A549 (cell line): ENCODE data around the gene ADAT1. TPM values are rescaled to one million over a fixed set of nuclear protein-coding genes. Genes with fewer than 3 reads are reported as not detected.

Experiments
- ATAC-seq, 2 experiments: fragments of 200-7000 bp in 1 of 2; fragments of >200 bp in 1 of 2; cut with Nextera tagmentation in 1 of 2; cut with Tn5 transposase in 1 of 2; 3 replicates each; pipeline versions ENCODE4 v1.8.0 to v1.9.1; 2018 to 2020; ENCODE audit warnings: mild to moderate bottlenecking in 1 of 2, moderate library complexity in 1 of 2
- CTCF ChIA-PET: fragments of 300-600 bp; sonication (Branson Sonifier 250); formaldehyde crosslinking; extraction: SDS; loops from one replicate; lab custom pipeline; 2021; ENCODE audit warnings: antibody characterized with exemption, inconsistent platforms; lab: Yijun Ruan, JAX
- POLR2A ChIA-PET: fragments of 350-600 bp; formaldehyde crosslinking; extraction: SDS; loops from one replicate; lab custom pipeline; 2021; ENCODE audit warnings: antibody characterized with exemption, inconsistent platforms; lab: Yijun Ruan, JAX
- DNase-seq, 2 experiments: peaks; one replicate each; pipeline versions ENCODE4 v3.0.0 to v3.0.0-alpha.2; 2011 to 2016; ENCODE audit warnings: low read depth in 1 of 2, low spot score in 1 of 2
- FAIRE-seq: peaks from 2 replicates; lab custom pipeline; 2011; peaks lifted over from hg19 to GRCh38; lab: Jason Lieb, UNC
- H3K27ac ChIP-seq, 2 experiments: fragments of >200 bp; sonication (Bioruptor Twin); formaldehyde crosslinking; 3 replicates each; pipeline ENCODE4 v1.5.1; 2016 to 2017
- H3K4me1 ChIP-seq: fragments of >200 bp; sonication (Bioruptor Twin); formaldehyde crosslinking; 3 replicates; pipeline ENCODE4 v1.6.1; 2016
- H3K4me2 ChIP-seq: fragments of >200 bp; sonication (Bioruptor Twin); formaldehyde crosslinking; 3 replicates; pipeline ENCODE4 v1.6.1; 2016
- H3K4me3 ChIP-seq: fragments of >200 bp; sonication (Bioruptor Twin); formaldehyde crosslinking; 3 replicates; pipeline ENCODE4 v1.5.1; 2016
- H3K9me3 ChIP-seq: fragments of >200 bp; sonication (Bioruptor Twin); formaldehyde crosslinking; 3 replicates; pipeline ENCODE4 v1.6.1; 2016
- CBX2 ChIP-seq: fragments of 200-600 bp; sonication (generic); IDR thresholded peaks from 2 replicates; pipeline ENCODE4 v1.6.1; 2016; ENCODE audit warnings: low read depth, mild to moderate bottlenecking, borderline replicate concordance
- CBX8 ChIP-seq: fragments of 200-600 bp; sonication (generic); IDR thresholded peaks from 2 replicates; pipeline ENCODE4 v1.6.1; 2016
- EP300 ChIP-seq, 2 experiments: fragments of >200 bp; sonication (Bioruptor Twin); formaldehyde crosslinking; IDR thresholded peaks; 2 replicates in 1 of 2; 3 replicates in 1 of 2; pipeline ENCODE4 v1.6.1; 2016 to 2017
- ESRRA ChIP-seq: fragments of 150-350 bp; IDR thresholded peaks from 2 replicates; pipeline ENCODE4 v1.6.1; 2014; ENCODE audit warnings: mild to moderate bottlenecking, low read length, borderline replicate concordance
- GATA3 ChIP-seq: IDR thresholded peaks from 2 replicates; pipeline ENCODE4 v1.6.1; 2012; ENCODE audit warnings: borderline replicate concordance
- HDAC2 ChIP-seq: fragments of 200-600 bp; sonication (generic); IDR thresholded peaks from 2 replicates; pipeline ENCODE4 v1.6.1; 2016
- HOXB13 ChIP-seq: fragments of 250-450 bp; sonication (Bioruptor Pico); IDR thresholded peaks from 2 replicates; pipeline ENCODE4 v1.5.0; 2020; ENCODE audit warnings: low read depth, mild to moderate bottlenecking, moderate library complexity
- JUN ChIP-seq, 2 experiments: fragments of >200 bp; sonication (Bioruptor Twin); formaldehyde crosslinking; IDR thresholded peaks; 2 replicates in 1 of 2; 3 replicates in 1 of 2; pipeline ENCODE4 v1.6.1; 2016 to 2017
- JUNB ChIP-seq: fragments of >200 bp; sonication (Bioruptor Twin); formaldehyde crosslinking; IDR thresholded peaks from 2 replicates; pipeline ENCODE4 v1.6.1; 2016
- KDM5A ChIP-seq: fragments of 200-600 bp; sonication (generic); IDR thresholded peaks from 2 replicates; pipeline ENCODE4 v1.6.1; 2016; ENCODE audit warnings: antibody characterized with exemption, mild to moderate bottlenecking
- NPAS2 ChIP-seq: fragments of 250-450 bp; sonication (Bioruptor Pico); IDR thresholded peaks from 2 replicates; pipeline ENCODE4 v1.8.0; 2022; ENCODE audit warnings: mild to moderate bottlenecking, moderate library complexity, borderline replicate concordance
- NR3C1 ChIP-seq: fragments of >200 bp; sonication (Bioruptor Twin); formaldehyde crosslinking; IDR thresholded peaks from 3 replicates; pipeline ENCODE4 v1.6.1; 2017
- PHF8 ChIP-seq: fragments of 200-600 bp; sonication (generic); IDR thresholded peaks from 2 replicates; pipeline ENCODE4 v1.6.1; 2016; ENCODE audit warnings: low read depth, mild to moderate bottlenecking, antibody characterized with exemption, moderate library complexity, borderline replicate concordance
- RAD21 ChIP-seq, 2 experiments: fragments of >200 bp in 1 of 2; sonication (Bioruptor Twin) in 1 of 2; formaldehyde crosslinking in 1 of 2; IDR thresholded peaks in 1 of 2; conservative IDR thresholded peaks in 1 of 2; 2 replicates in 1 of 2; 3 replicates in 1 of 2; pipeline ENCODE4 v1.6.1; 2012 to 2018; ENCODE audit warnings: inconsistent platforms in 1 of 2
- RARB ChIP-seq: fragments of 250-450 bp; sonication (Bioruptor Pico); IDR thresholded peaks from 2 replicates; pipeline ENCODE4 v1.8.0; 2021; ENCODE audit warnings: mild to moderate bottlenecking, moderate library complexity
- RCOR1 ChIP-seq: fragments of 150-350 bp; IDR thresholded peaks from 2 replicates; pipeline ENCODE4 v1.6.1; 2014; ENCODE audit warnings: antibody characterized with exemption, low read length, low read depth
- RFX5 ChIP-seq: fragments of 450-650 bp; IDR thresholded peaks from 2 replicates; pipeline ENCODE4 v1.7.1; 2014; ENCODE audit warnings: antibody characterized with exemption, mild to moderate bottlenecking, moderate library complexity
- RNF2 ChIP-seq: fragments of 200-600 bp; sonication (generic); IDR thresholded peaks from 2 replicates; pipeline ENCODE4 v1.6.1; 2016; ENCODE audit warnings: low read depth, mild to moderate bottlenecking, antibody characterized with exemption, moderate library complexity, borderline replicate concordance
- TFCP2L1 ChIP-seq: fragments of 250-450 bp; sonication (Bioruptor Pico); IDR thresholded peaks from 2 replicates; pipeline ENCODE4 v1.5.0; 2021; ENCODE audit warnings: mild to moderate bottlenecking
- ZSCAN20 ChIP-seq: fragments of 250-450 bp; sonication (Bioruptor Pico); IDR thresholded peaks from 2 replicates; pipeline ENCODE4 v1.8.0; 2022; ENCODE audit warnings: mild to moderate bottlenecking, moderate library complexity
- WGBS: methylation state at CpG from one replicate; pipeline ENCODE4 v1.1.6; 2017; ENCODE audit errors: missing lambda C conversion rate; 5-methylcytosine and 5-hydroxymethylcytosine counted together
- polyA plus RNA-seq, 4 experiments: library from polyadenylated mRNA; depleted of rRNA in 3 of 4; stranded (reverse); fragments of >200 nt; fragmentation: RNase III in 1 of 4; extraction: RNeasy Plus Mini Kit Qiagen cat#74134 plus additional on column Dnase treatment in 1 of 4; gene quantifications; 2 replicates in 3 of 4; 3 replicates in 1 of 4; pipeline ENCODE4 v1.2.3, GENCODE V29; 2011 to 2017
- TF ChIP-seq, protein P1 (sequence below): fragments of >200 bp; sonication (Bioruptor Twin); formaldehyde crosslinking; IDR thresholded peaks from 3 replicates; pipeline ENCODE4 v1.5.1; 2016
- TF ChIP-seq, protein P2 (sequence below): IDR thresholded peaks from 2 replicates; pipeline ENCODE4 v1.6.1; 2012
- TF ChIP-seq, protein P3 (sequence below): fragments of 150-350 bp; IDR thresholded peaks from 2 replicates; pipeline ENCODE4 v1.6.1; 2014; ENCODE audit warnings: low read depth, mild to moderate bottlenecking, low read length
- TF ChIP-seq, protein P4 (sequence below): fragments of >200 bp; sonication (Bioruptor Twin); formaldehyde crosslinking; IDR thresholded peaks from 2 replicates; pipeline ENCODE4 v1.6.1; 2016
- TF ChIP-seq, protein P5 (sequence below): fragments of 450-650 bp; IDR thresholded peaks from 2 replicates; pipeline ENCODE4 v1.6.1; 2014; ENCODE audit warnings: antibody characterized with exemption

Gene ADAT1
- polyA plus RNA-seq, 2 of the 4 experiments (the other 2 are of a cell fraction), result 45.4 to 53.5 TPM

DNA sequence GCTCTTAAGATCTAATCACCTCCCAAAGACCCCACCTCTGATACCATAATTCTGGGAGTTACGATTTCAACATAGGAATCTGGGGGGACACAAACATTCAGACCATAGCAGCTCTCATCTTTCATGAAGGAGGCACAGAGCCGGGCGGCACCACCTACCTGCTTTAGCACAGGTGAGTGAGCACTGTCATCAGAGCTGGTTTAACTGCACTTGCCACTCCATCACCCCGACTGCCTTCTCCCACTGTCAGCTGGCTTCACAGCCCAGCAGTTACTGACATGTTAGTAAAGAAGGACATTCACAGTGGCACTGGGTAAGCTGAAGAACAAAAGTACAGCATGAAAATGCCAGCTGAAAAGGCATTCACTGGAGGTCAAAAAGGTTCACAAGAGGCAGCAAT, 34.4 kb downstream of the ADAT1 start:
- CTCF ChIA-PET, result interaction anchor here (0.9 to 1.0 kb wide), 3 partner anchors 9 to 116 kb away, joined by 3 read pairs; no protein-coding TSS in a partner anchor
- no peaks in the 10 kb centered on the region for H3K9me3 ChIP-seq
- no peak for DNase-seq
- POLR2A ChIA-PET, result no interaction called here
- H3K27ac ChIP-seq, result no peak overlapping the region
- WGBS, result 87% methylated on average over 4 of the region's 4 CpGs
- no peak for FAIRE-seq
- TF ChIP-seq HDAC2, result no peak
- no peak for TF ChIP-seq CBX2
- TF ChIP-seq HOXB13 (CRISPR knock-in tag), result no peak
- TF ChIP-seq EP300 (IDR thresholded peaks at IDR 0.05), result no peak
- TF ChIP-seq KDM5A, result no peak
- TF ChIP-seq PHF8, result no peak
- no peak for TF ChIP-seq GATA3
- no peak for TF ChIP-seq TFCP2L1 (CRISPR knock-in tag)
- no peak overlapping the region for H3K4me3 ChIP-seq
- no peaks in the 10 kb centered on the region for H3K4me1 ChIP-seq
- no peak for ATAC-seq
- H3K4me2 ChIP-seq, result no peak overlapping the region

DNA sequence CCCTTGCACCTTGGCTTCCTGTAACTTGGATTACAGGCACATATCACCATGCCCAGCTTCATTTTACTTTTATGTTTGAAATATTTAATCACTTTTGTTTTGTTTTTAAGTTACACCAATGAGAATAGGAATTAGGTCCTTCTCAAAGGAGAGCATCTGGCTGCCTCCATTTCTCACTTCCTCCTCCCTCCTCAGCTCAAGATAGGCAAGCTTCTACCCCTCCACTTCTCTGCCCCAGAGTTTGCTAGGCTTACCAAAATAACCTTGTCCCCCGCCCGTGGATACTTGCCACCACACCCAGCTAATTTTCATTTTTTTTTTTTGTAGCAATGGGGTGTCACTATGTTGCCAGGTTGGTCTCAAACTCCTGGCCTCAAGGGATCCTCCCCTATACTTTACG, 39.0 kb downstream of the ADAT1 start:
- TF ChIP-seq, protein P1, sequence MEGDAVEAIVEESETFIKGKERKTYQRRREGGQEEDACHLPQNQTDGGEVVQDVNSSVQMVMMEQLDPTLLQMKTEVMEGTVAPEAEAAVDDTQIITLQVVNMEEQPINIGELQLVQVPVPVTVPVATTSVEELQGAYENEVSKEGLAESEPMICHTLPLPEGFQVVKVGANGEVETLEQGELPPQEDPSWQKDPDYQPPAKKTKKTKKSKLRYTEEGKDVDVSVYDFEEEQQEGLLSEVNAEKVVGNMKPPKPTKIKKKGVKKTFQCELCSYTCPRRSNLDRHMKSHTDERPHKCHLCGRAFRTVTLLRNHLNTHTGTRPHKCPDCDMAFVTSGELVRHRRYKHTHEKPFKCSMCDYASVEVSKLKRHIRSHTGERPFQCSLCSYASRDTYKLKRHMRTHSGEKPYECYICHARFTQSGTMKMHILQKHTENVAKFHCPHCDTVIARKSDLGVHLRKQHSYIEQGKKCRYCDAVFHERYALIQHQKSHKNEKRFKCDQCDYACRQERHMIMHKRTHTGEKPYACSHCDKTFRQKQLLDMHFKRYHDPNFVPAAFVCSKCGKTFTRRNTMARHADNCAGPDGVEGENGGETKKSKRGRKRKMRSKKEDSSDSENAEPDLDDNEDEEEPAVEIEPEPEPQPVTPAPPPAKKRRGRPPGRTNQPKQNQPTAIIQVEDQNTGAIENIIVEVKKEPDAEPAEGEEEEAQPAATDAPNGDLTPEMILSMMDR, result no peak
- TF ChIP-seq TFCP2L1 (CRISPR knock-in tag), result no peak
- TF ChIP-seq, protein P2, sequence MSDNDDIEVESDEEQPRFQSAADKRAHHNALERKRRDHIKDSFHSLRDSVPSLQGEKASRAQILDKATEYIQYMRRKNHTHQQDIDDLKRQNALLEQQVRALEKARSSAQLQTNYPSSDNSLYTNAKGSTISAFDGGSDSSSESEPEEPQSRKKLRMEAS, result no peak
- TF ChIP-seq JUNB, result no peak
- TF ChIP-seq RFX5, result no peak
- TF ChIP-seq, protein P3, sequence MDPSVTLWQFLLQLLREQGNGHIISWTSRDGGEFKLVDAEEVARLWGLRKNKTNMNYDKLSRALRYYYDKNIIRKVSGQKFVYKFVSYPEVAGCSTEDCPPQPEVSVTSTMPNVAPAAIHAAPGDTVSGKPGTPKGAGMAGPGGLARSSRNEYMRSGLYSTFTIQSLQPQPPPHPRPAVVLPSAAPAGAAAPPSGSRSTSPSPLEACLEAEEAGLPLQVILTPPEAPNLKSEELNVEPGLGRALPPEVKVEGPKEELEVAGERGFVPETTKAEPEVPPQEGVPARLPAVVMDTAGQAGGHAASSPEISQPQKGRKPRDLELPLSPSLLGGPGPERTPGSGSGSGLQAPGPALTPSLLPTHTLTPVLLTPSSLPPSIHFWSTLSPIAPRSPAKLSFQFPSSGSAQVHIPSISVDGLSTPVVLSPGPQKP, result no peak
- TF ChIP-seq, protein P4, sequence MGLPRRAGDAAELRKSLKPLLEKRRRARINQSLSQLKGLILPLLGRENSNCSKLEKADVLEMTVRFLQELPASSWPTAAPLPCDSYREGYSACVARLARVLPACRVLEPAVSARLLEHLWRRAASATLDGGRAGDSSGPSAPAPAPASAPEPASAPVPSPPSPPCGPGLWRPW, result no peak
- no peak for TF ChIP-seq RCOR1
- no peak for TF ChIP-seq RNF2
- no peak for TF ChIP-seq ESRRA
- TF ChIP-seq JUN (IDR thresholded peaks at IDR 0.05), result no peak
- no peak for TF ChIP-seq NR3C1
- TF ChIP-seq RARB (CRISPR knock-in tag), result no peak
- TF ChIP-seq NPAS2 (CRISPR knock-in tag), result no peak
- TF ChIP-seq RAD21 (conservative IDR thresholded peaks at IDR 0.05 in 1 of 2, IDR thresholded peaks at IDR 0.05 in 1 of 2), result no peak
- TF ChIP-seq CBX8, result no peak
- TF ChIP-seq, protein P5, sequence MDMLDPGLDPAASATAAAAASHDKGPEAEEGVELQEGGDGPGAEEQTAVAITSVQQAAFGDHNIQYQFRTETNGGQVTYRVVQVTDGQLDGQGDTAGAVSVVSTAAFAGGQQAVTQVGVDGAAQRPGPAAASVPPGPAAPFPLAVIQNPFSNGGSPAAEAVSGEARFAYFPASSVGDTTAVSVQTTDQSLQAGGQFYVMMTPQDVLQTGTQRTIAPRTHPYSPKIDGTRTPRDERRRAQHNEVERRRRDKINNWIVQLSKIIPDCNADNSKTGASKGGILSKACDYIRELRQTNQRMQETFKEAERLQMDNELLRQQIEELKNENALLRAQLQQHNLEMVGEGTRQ, result no peak
- TF ChIP-seq ZSCAN20 (CRISPR knock-in tag), result no peak
- Histone ChIP-seq H3K9me3 (no peaks in the 10 kb centered on the region), H3K4me2 (no peak overlapping the region), H3K27ac (no peak overlapping the region), H3K4me3 (no peak overlapping the region), H3K4me1 (no peaks in the 10 kb centered on the region)
- ChIA-PET CTCF (no interaction called here), POLR2A (no interaction called here)
- FAIRE-seq, result no peak
- 89% methylated on average over 3 of the region's 3 CpGs for WGBS
- no peak for DNase-seq
- ATAC-seq, result no peak
